ENCODE measurements around the gene DAAM1.

DAAM1 gene

GRCh38 chr14:59292028-59292427 lies 103.6 kb downstream of the DAAM1 start:
- H3K4me3 ChIP-seq (ENCODE audit: low read length) = no peak overlapping the region
- no peak for TF ChIP-seq CTCF (conservative IDR thresholded peaks at IDR 0.05; ENCODE audit: low read length)
- DNase-seq (ENCODE audit: low read depth) = no peak

GRCh38 chr14:59292921-59293534 lies 104.6 kb downstream of the DAAM1 start:
- no peak overlapping the region for H3K4me3 ChIP-seq (ENCODE audit: low read length)
- no peak for DNase-seq (ENCODE audit: low read depth)
- no peak for TF ChIP-seq CTCF (conservative IDR thresholded peaks at IDR 0.05; ENCODE audit: low read length)

- H3K4me3 ChIP-seq (ENCODE audit: low read length) = no peak overlapping the region
- TF ChIP-seq CTCF (conservative IDR thresholded peaks at IDR 0.05; ENCODE audit: low read length) = no peak
- DNase-seq (ENCODE audit: low read depth) = no peak
Measured at GRCh38 chr14:59293935-59294661, 105.6 kb downstream of the DAAM1 start.

- no peak overlapping the region for H3K4me3 ChIP-seq (ENCODE audit: low read length)
- no peak for TF ChIP-seq CTCF (conservative IDR thresholded peaks at IDR 0.05; ENCODE audit: low read length)
- DNase-seq (ENCODE audit: low read depth) = peak; percentile 87
Measured at GRCh38 chr14:59294662-59294992, 106.2 kb downstream of the DAAM1 start.

DNA sequence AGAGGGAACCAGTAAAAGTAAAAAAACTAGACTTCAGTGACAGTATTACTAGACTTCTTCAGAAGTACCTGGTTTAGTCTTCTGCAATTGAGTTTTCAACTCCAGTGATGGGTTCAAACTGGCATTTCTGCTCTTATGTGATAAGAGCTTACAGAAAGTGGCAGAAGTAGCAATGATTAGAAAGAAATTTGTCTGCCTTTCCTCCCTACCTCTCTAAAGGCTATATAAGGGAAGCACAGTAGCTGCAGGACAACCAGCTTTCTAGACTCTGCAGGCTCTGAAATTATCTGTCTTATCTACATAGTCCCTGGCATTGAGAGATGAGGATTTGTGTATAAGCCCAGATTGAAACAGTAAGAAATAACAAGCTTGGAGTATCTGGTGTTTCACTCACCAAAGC lies 107.5 kb downstream of the DAAM1 start:
- DNase-seq (ENCODE audit: low read depth) = no peak
- H3K4me3 ChIP-seq (ENCODE audit: low read length) = no peak overlapping the region

GRCh38 chr14:59296508-59296907 lies 108.0 kb downstream of the DAAM1 start:
- DNase-seq (ENCODE audit: low read depth) = no peak
- TF ChIP-seq CTCF (conservative IDR thresholded peaks at IDR 0.05; ENCODE audit: low read length) = no peak
- no peak overlapping the region for H3K4me3 ChIP-seq (ENCODE audit: low read length)

More for the DNA sequence above, 107.5 kb downstream of the DAAM1 start:
- TF ChIP-seq CTCF (conservative IDR thresholded peaks at IDR 0.05; ENCODE audit: low read length) = no peak
